ENCODE measurements around the gene YTHDF1. TPM values are rescaled to one million over a fixed set of nuclear protein-coding genes. Genes with fewer than 3 reads are reported as not detected.
"Not testable (repeated sequence)": the region's sequence is repeated elsewhere in the genome, so short reads cannot be mapped to it uniquely, and the experiment has no call there.

The YTHDF1 gene
- total RNA-seq, 1 donor from 2014 or later, result 59.0 TPM

DNA sequence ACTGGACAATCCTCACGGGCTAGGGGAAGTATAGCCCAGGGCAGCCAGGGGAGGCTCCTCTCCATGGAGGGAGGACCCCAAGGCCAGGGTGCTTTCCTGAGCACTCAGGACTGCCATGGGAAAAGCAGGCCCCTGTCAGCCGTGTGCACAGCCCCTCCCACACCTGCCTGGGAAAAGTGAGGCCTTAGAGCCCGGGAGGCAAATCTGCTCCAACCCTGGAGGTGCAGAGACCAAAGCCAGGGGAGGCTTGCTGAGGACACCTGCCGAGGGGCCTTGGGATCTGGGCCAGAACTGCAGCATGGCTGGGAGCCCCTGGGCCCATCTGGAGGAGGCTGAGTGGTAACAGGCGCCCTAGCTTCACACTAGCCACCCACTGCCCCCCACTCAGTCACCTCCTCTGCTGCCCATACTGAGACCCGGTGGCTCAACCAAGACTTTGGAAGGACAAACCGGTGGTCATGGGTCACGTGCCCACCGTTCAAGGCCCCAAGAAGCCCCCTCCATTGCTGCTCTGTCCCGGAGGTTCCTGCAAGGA lies 55.2 kb downstream of the YTHDF1 start:
- Mint-ChIP-seq H3K36me3 (ENCODE audit: low read depth) (no peaks in the 10 kb centered on the region), H3K9me3 (no peaks in the 10 kb centered on the region), H3K27ac (ENCODE audit: unreplicated experiment) (no peak overlapping the region), H3K4me1 (peaks cover 23% of the 10 kb centered on the region), H3K4me3 (no peak overlapping the region), H3K27me3 (ENCODE audit: low read depth) (peaks cover 3% of the 10 kb centered on the region)
- TF ChIP-seq, protein P1, sequence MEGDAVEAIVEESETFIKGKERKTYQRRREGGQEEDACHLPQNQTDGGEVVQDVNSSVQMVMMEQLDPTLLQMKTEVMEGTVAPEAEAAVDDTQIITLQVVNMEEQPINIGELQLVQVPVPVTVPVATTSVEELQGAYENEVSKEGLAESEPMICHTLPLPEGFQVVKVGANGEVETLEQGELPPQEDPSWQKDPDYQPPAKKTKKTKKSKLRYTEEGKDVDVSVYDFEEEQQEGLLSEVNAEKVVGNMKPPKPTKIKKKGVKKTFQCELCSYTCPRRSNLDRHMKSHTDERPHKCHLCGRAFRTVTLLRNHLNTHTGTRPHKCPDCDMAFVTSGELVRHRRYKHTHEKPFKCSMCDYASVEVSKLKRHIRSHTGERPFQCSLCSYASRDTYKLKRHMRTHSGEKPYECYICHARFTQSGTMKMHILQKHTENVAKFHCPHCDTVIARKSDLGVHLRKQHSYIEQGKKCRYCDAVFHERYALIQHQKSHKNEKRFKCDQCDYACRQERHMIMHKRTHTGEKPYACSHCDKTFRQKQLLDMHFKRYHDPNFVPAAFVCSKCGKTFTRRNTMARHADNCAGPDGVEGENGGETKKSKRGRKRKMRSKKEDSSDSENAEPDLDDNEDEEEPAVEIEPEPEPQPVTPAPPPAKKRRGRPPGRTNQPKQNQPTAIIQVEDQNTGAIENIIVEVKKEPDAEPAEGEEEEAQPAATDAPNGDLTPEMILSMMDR (conservative IDR thresholded peaks at IDR 0.05), result no peak
- no peak for DNase-seq (ENCODE audit: low read depth, low spot score)

DNA sequence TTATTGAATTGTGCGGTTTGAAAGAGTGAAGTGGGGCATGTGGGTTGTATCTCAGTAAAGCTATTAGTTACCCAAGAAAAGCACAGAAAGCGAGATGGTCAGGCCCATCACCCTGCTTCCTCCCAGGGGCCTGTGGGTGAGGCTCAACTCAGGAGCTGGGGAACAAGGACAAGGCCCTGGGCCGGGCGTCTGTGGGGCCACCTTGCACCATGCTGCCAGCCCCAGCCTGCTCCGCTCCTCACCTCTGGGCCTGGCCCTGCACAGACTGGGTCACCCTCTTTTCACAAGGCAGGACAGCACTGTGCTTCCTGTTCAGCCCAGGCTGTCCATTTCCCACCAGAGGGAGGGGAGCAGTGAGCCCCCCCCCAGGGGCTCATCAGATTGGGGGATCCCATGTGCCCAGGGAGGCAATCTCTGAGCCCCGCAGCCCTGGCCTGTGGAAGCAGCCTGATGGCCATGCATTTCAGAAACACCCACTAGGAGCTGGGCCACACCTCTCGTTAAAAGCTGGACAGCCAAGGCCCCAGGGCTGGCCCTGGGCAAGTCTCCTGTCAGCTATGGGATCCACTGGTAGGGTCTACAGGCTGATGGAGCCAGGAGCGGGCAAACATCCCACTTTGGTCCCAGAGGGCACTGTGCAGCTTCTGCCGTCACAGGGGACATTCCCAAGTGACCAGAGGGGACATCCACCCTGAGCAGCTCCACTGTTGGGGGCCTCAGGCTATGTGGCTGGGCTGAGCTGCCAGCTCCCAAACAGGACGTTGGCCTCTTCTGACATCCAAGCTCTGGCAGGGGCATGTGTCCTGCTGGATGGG lies 55.9 kb downstream of the YTHDF1 start:
- Mint-ChIP-seq H3K4me3 (no peak overlapping the region), H3K9me3 (no peaks in the 10 kb centered on the region), H3K27me3 (ENCODE audit: low read depth) (peaks cover 3% of the 10 kb centered on the region), H3K4me1 (peaks cover 23% of the 10 kb centered on the region), H3K36me3 (ENCODE audit: low read depth) (no peaks in the 10 kb centered on the region), H3K27ac (ENCODE audit: unreplicated experiment) (no peak overlapping the region)
- TF ChIP-seq, protein P1 (conservative IDR thresholded peaks at IDR 0.05), result no peak
- no peak for DNase-seq (ENCODE audit: low read depth, low spot score)

DNA sequence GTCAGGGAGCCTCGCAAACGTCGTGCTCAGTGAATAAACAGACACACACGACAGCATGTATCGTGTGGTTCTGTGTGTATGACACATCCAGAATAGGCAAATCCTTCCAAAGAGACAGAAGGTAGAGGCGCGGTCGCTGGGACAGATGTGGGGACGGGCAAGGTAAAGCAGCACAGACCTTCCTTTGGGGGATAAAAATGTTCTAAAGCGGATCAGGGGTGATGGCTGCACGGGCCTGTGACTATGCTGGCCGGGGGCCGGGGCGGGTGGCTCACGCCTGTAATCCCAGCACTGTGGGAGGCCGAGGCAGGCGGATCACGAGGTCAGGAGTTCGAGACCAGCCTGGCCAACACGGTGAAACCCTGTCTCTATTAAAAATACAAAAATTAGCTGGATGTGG lies 56.7 kb downstream of the YTHDF1 start:
- H3K9me3 Mint-ChIP-seq; H3K36me3 Mint-ChIP-seq (ENCODE audit: low read depth); DNase-seq (ENCODE audit: low read depth, low spot score); H3K27ac Mint-ChIP-seq (ENCODE audit: unreplicated experiment); H3K27me3 Mint-ChIP-seq (ENCODE audit: low read depth); H3K4me3 Mint-ChIP-seq: not testable (repeated sequence)
- peaks cover 19% of the 10 kb centered on the region for H3K4me1 Mint-ChIP-seq

DNA sequence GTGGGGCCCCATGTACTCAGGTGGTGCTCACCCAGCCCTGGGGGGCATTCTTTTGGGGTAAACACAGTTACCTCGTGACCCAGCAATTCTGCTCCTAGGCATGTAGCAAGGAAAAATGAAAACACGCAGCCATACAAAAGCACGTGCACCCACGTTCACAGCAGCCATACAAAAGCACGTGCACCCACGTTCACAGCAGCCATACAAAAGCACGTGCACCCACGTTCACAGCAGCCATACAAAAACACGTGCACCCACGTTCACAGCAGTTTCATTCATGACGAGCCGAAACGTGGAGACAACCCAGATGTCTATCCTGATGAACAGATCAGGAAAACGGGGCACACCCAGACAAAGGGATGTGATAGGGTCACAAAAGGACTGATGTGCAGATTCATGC lies 57.1 kb downstream of the YTHDF1 start:
- Mint-ChIP-seq H3K4me3 (no peak overlapping the region), H3K4me1 (peaks cover 15% of the 10 kb centered on the region), H3K36me3 (ENCODE audit: low read depth) (no peaks in the 10 kb centered on the region), H3K27me3 (ENCODE audit: low read depth) (peaks cover 6% of the 10 kb centered on the region), H3K9me3 (no peaks in the 10 kb centered on the region), H3K27ac (ENCODE audit: unreplicated experiment) (no peak overlapping the region)
- TF ChIP-seq, protein P1 (conservative IDR thresholded peaks at IDR 0.05), result no peak
- DNase-seq (ENCODE audit: low read depth, low spot score), result no peak

DNA sequence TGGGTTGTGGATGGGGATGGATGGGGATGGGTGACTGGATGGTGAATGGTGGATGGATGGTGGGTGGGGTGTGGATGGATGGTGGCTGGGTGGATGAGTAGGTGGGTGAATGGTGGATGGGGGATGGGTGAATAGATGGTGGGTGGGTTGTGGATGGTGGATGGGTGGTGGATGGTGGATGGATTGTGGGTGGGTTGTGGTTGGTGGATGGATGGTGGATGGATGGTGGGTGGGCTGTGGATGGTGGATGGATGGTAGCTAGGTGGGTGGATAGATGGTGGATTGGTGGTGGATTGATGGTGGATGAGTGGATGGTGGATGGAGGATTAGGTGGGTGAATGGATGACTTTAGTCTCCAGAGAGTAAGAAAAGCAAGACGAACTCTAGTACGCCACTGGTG lies 57.6 kb downstream of the YTHDF1 start:
- peaks cover 10% of the 10 kb centered on the region for H3K4me1 Mint-ChIP-seq
- no peaks in the 10 kb centered on the region for H3K9me3 Mint-ChIP-seq
- no peak overlapping the region for H3K4me3 Mint-ChIP-seq
- no peak for DNase-seq (ENCODE audit: low read depth, low spot score)
- H3K36me3 Mint-ChIP-seq (ENCODE audit: low read depth), result no peaks in the 10 kb centered on the region
- TF ChIP-seq, protein P1 (conservative IDR thresholded peaks at IDR 0.05), result no peak
- no peak overlapping the region for H3K27ac Mint-ChIP-seq (ENCODE audit: unreplicated experiment)
- peaks cover 7% of the 10 kb centered on the region for H3K27me3 Mint-ChIP-seq (ENCODE audit: low read depth)

DNA sequence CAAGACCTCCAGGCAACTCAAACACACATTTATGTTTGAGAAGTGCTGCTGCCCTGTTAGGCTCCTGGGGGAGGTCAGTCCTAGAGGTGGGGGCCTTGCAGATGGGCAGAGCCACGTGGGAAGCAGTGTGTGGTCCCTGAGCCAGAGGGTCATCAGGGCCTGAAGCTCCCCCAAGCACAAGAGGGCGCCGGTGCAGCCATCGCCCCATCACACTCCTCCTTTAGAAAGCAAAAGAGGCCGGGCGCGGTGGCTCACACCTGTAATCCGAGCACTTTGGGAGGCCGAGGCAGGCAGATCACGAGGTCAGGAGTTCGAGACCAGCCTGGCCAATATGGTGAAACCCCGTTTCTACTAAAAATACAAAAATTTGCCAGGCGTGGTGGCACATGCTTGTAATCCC lies 58.5 kb downstream of the YTHDF1 start:
- H3K27me3 Mint-ChIP-seq (ENCODE audit: low read depth); H3K27ac Mint-ChIP-seq (ENCODE audit: unreplicated experiment); DNase-seq (ENCODE audit: low read depth, low spot score); H3K9me3 Mint-ChIP-seq; H3K4me3 Mint-ChIP-seq; H3K36me3 Mint-ChIP-seq (ENCODE audit: low read depth); H3K4me1 Mint-ChIP-seq: not testable (repeated sequence)

All from neural crest cell (in vitro differentiated cells).